Esophagus squamous epithelium (tissue), 5 donors: ENCODE data around the gene PREX1. TPM values are rescaled to one million over a fixed set of nuclear protein-coding genes. Genes with fewer than 3 reads are reported as not detected.

Experiments
- DNase-seq: peaks from one replicate; lab custom pipeline; 2025; lab: John Stamatoyannopoulos, UW
- H3K27ac ChIP-seq, 4 donors: fragments of 200-600 bp; sonication (generic); one replicate each; pipeline ENCODE4 v1.5.1; 2016 to 2019; ENCODE audit warnings: mild to moderate bottlenecking in 1 of 4
- H3K27me3 ChIP-seq, 4 donors: fragments of 200-600 bp; sonication (generic); 1 replicate in 3 of 4; 2 replicates in 1 of 4; pipeline versions ENCODE4 v1.5.1 to v1.6.0; 2017 to 2021; ENCODE audit warnings: antibody characterized with exemption in 1 of 4
- H3K36me3 ChIP-seq, 3 donors: fragments of 200-600 bp; sonication (generic); one replicate each; pipeline ENCODE4 v1.5.1; 2016 to 2019
- H3K4me1 ChIP-seq, 3 donors: fragments of 200-600 bp; sonication (generic); one replicate each; pipeline ENCODE4 v1.5.1; 2017 to 2019
- H3K4me3 ChIP-seq, 4 donors: fragments of 200-600 bp; sonication (generic); 1 replicate in 3 of 4; 2 replicates in 1 of 4; pipeline ENCODE4 v1.5.1; 2016 to 2019; ENCODE audit warnings: mild to moderate bottlenecking in 2 of 4, moderate library complexity in 1 of 4
- H3K9me3 ChIP-seq, 3 donors: fragments of 200-600 bp; sonication (generic); one replicate each; pipeline ENCODE4 v1.5.1; 2016 to 2019
- CTCF ChIP-seq, 6 experiments: fragments of 450-650 bp in 4 of 6; fragments of 200-600 bp in 2 of 6; sonication (generic) in 2 of 6; IDR thresholded peaks; one replicate each; pipeline ENCODE4 v1.5.1; 2016 to 2019; ENCODE audit warnings: antibody characterized with exemption in 6 of 6, mild to moderate bottlenecking in 4 of 6, moderate library complexity in 4 of 6
- POLR2A ChIP-seq, 4 donors: fragments of 450-650 bp; IDR thresholded peaks; one replicate each; pipeline ENCODE4 v1.6.1; 2017; ENCODE audit warnings: antibody characterized with exemption in 4 of 4, mild to moderate bottlenecking in 4 of 4, moderate library complexity in 3 of 4
- WGBS, 2 donors: methylation state at CpG; one replicate each; pipeline ENCODE4 v1.1.5; 2018; 5-methylcytosine and 5-hydroxymethylcytosine counted together
- intact Hi-C: fragments of 100-400 bp; cut with DNase I; formaldehyde crosslinking; loops from one replicate; pipeline ENCODE4 v1.15.0; 2022
- total RNA-seq, 4 donors: library from RNA; depleted of rRNA; stranded (reverse); fragments of >200 nt; gene quantifications; one replicate each; pipeline ENCODE4 v1.1.0, GENCODE V29; 2016
- donor health status: DM: yes; HTN: yes; CAD: no.

The PREX1 gene
- total RNA-seq, 4 donors from 2014 or later, result 4.9 to 25.9 (median 8.9) TPM

DNA sequence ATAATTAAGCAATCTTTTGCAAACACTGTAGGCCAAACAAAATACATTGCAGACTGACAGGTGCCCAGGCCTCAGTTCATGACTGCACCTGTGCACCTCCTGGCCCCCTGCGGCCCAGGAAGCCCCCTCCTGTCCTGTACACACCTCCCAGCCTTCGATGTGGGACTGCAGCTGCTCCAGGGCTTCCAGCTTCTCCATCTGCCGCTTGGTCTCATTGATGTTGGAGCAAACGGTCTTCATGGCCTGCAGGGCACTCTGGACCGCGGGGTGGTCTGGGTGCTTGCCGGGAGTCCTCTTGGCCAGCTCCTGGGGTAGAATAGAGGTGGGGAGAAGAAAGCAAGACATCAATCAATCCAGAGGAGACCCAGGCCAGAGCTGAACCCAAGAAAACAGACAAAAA lies 119.7 kb downstream of the PREX1 start:
- Histone ChIP-seq H3K4me1 (peaks cover 0 to 69% (median 14%) of the 10 kb centered on the region in 3 donors), H3K27me3 (no peaks in the 10 kb centered on the region), H3K4me3 (no peak overlapping the region), H3K36me3 (no peaks in the 10 kb centered on the region), H3K27ac (peak overlapping the region in 1 of 4 donors; percentile 55), H3K9me3 (no peaks in the 10 kb centered on the region)
- WGBS, 2 donors, result 78 to 81% methylated on average over 3 to 5 of the region's 7 CpGs
- DNase-seq, result no peak
- TF ChIP-seq POLR2A (IDR thresholded peaks at IDR 0.05) (no peak), CTCF (IDR thresholded peaks at IDR 0.05) (no peak)
- intact Hi-C loops, result no loop called here

GRCh38 chr20:48706710-48707365 lies 121.0 kb downstream of the PREX1 start:
- no peaks in the 10 kb centered on the region for H3K36me3 ChIP-seq
- whole genome bisulfite sequencing, 2 donors, result 55 to 62% methylated on average over 6 to 10 of the region's 12 CpGs
- no peaks in the 10 kb centered on the region for H3K9me3 ChIP-seq
- peak overlapping the region in 3 of 4 donors; percentile 30 to 55 (median 38) for H3K27ac ChIP-seq
- intact Hi-C loops, result no loop called here
- no peak for DNase-seq
- peaks cover 0 to 72% (median 14%) of the 10 kb centered on the region in 3 donors for H3K4me1 ChIP-seq
- no peaks in the 10 kb centered on the region for H3K27me3 ChIP-seq
- no peak for TF ChIP-seq POLR2A (IDR thresholded peaks at IDR 0.05)
- TF ChIP-seq CTCF (IDR thresholded peaks at IDR 0.05), result no peak
- no peak overlapping the region for H3K4me3 ChIP-seq

DNA sequence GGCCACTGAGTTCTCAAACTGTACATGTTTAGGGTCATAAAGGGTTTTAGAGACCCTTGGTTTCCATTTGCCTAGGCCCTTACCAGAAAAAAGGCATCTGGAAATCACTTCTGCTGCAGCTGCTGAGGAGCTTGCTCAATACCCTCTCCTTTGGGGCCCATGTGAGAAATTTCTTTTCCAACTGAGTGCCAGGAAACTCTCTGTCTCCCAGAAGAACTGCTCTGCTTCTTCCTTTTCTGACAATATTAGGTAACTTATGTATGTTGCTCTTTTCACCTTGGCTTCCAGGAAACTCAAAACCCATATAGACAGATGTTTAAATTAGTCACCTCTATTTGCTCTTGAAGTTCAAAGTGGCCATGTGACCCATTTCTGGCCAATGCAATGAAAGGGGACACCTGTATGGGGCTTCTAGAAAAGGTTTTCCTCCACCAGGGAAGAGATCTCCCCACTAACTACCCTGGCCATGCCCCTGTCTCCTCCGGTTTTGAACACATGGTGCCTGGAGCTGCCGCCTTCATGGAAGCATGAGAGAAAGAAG lies 121.6 kb downstream of the PREX1 start:
- DNase-seq, result no peak
- 85 to 92% methylated on average over 2 of the region's 2 CpGs for WGBS, 2 donors
- H3K9me3 ChIP-seq, result no peaks in the 10 kb centered on the region
- H3K4me1 ChIP-seq, result peaks cover 0 to 69% (median 14%) of the 10 kb centered on the region in 3 donors
- H3K4me3 ChIP-seq, result no peak overlapping the region
- intact Hi-C loops, result no loop called here
- H3K36me3 ChIP-seq, result no peaks in the 10 kb centered on the region
- no peaks in the 10 kb centered on the region for H3K27me3 ChIP-seq
- no peak for TF ChIP-seq POLR2A (IDR thresholded peaks at IDR 0.05)
- no peak for TF ChIP-seq CTCF (IDR thresholded peaks at IDR 0.05)
- H3K27ac ChIP-seq, result peak overlapping the region in 3 of 4 donors; percentile 30 to 55 (median 38)

- 58 to 76% methylated on average over 7 to 8 of the region's 8 CpGs for WGBS, 2 donors
- H3K9me3 ChIP-seq, result no peaks in the 10 kb centered on the region
- no peak overlapping the region for H3K27ac ChIP-seq
- no peaks in the 10 kb centered on the region for H3K27me3 ChIP-seq
- no peak overlapping the region for H3K4me3 ChIP-seq
- peaks cover 0 to 69% (median 14%) of the 10 kb centered on the region in 3 donors for H3K4me1 ChIP-seq
- no peaks in the 10 kb centered on the region for H3K36me3 ChIP-seq
- intact Hi-C loops, result no loop called here
- no peak for DNase-seq
- TF ChIP-seq CTCF (IDR thresholded peaks at IDR 0.05), result no peak
- TF ChIP-seq POLR2A (IDR thresholded peaks at IDR 0.05), result no peak
Measured at GRCh38 chr20:48705240-48706115, 122.3 kb downstream of the PREX1 start.
